Brain microvascular endothelial cell (primary cell): Measurements from ENCODE around the gene UBXN7.
"Not testable (repeated sequence)": the region's sequence is repeated elsewhere in the genome, so short reads cannot be mapped to it uniquely, and the experiment has no call there.

Source experiments
- DNase-seq: peaks from one replicate; pipeline ENCODE4 v3.0.0-alpha.2; 2020
- H3K27ac ChIP-seq: fragments of 250-450 bp; sonication (Bioruptor Pico); 2 replicates; pipeline ENCODE4 v1.5.1; 2020; ENCODE audit warnings: mild to moderate bottlenecking, moderate library complexity
- H3K27me3 ChIP-seq: fragments of 250-450 bp; sonication (Bioruptor Pico); replicated peaks from 2 replicates; pipeline ENCODE4 v1.5.1; 2020; ENCODE audit warnings: mild to moderate bottlenecking
- H3K36me3 ChIP-seq: fragments of 250-450 bp; sonication (Bioruptor Pico); replicated peaks from 2 replicates; pipeline ENCODE4 v1.5.1; 2020; ENCODE audit warnings: mild to moderate bottlenecking
- H3K4me3 ChIP-seq: 2 replicates; pipeline ENCODE4 v1.5.1; 2011; ENCODE audit warnings: low read depth, mild to moderate bottlenecking, control low read depth, low read length, moderate library complexity
- CTCF ChIP-seq: IDR thresholded peaks from 2 replicates; pipeline ENCODE4 v1.5.1; 2011; ENCODE audit warnings: low read depth, mild to moderate bottlenecking, moderate library complexity, low read length, control low read depth, inconsistent platforms; ENCODE audit errors: missing control alignments
- in situ Hi-C: cut with HindIII; loops from 2 replicates; pipeline ENCODE4 v1.10.0; 2017; ENCODE audit warnings: low sequenced_read_pairs, low pct_ligation_motif_present

The UBXN7 gene

GRCh38 chr3:196444500-196444894 is 12.3 kb upstream of the UBXN7 start:
- in situ Hi-C loops: no loop called here
- no peak for DNase-seq
- H3K4me3 ChIP-seq: no peak overlapping the region
- no peaks in the 10 kb centered on the region for H3K27me3 ChIP-seq
- TF ChIP-seq CTCF: no peak
- H3K27ac ChIP-seq: no peak overlapping the region
- no peaks in the 10 kb centered on the region for H3K36me3 ChIP-seq

- H3K27ac ChIP-seq: no peak overlapping the region
- TF ChIP-seq CTCF: no peak
Observed at GRCh38 chr3:196440696-196441095, 8.5 kb upstream of the UBXN7 start.

GRCh38 chr3:196440041-196440537 is 7.9 kb upstream of the UBXN7 start:
- TF ChIP-seq CTCF: no peak
- H3K4me3 ChIP-seq: no peak overlapping the region
- peak; percentile 39 for DNase-seq
- no peaks in the 10 kb centered on the region for H3K36me3 ChIP-seq
- no peak overlapping the region for H3K27ac ChIP-seq
- H3K27me3 ChIP-seq: no peaks in the 10 kb centered on the region
- in situ Hi-C loops: no loop called here

More at GRCh38 chr3:196440696-196441095, 8.5 kb upstream of the UBXN7 start:
- Histone ChIP-seq H3K27me3 (no peaks in the 10 kb centered on the region), H3K36me3 (no peaks in the 10 kb centered on the region), H3K4me3 (no peak overlapping the region)
- DNase-seq: no peak
- in situ Hi-C loops: no loop called here

GRCh38 chr3:196431181-196432136 is 768 bp downstream of the UBXN7 start:
- peak overlapping the region; percentile 92 for H3K4me3 ChIP-seq
- DNase-seq: peak; percentile 40
- H3K36me3 ChIP-seq: peaks cover 2% of the 10 kb centered on the region
- in situ Hi-C loops: no loop called here
- no peak for TF ChIP-seq CTCF
- peak overlapping the region; percentile 78 for H3K27ac ChIP-seq
- no peaks in the 10 kb centered on the region for H3K27me3 ChIP-seq

GRCh38 chr3:196428041-196428440 is 4.2 kb downstream of the UBXN7 start:
- Histone ChIP-seq H3K27ac (no peak overlapping the region), H3K4me3 (no peak overlapping the region), H3K27me3 (no peaks in the 10 kb centered on the region), H3K36me3 (peaks cover 2% of the 10 kb centered on the region)
- in situ Hi-C loops: no loop called here
- no peak for DNase-seq
- no peak for TF ChIP-seq CTCF

- H3K36me3 ChIP-seq, DNase-seq, H3K27ac ChIP-seq, H3K4me3 ChIP-seq, in situ Hi-C loops, H3K27me3 ChIP-seq: not testable (repeated sequence)
Observed at GRCh38 chr3:196424421-196424820, 7.8 kb downstream of the UBXN7 start.
